ENCODE results near the gene DDAH1. TPM values are rescaled to one million over a fixed set of nuclear protein-coding genes. Genes with fewer than 3 reads are reported as not detected.

DDAH1 gene
- total and polyA plus RNA-seq, 2 experiments from 2014 or later: 29.4 to 41.7 TPM

- TF ChIP-seq ZNF462 (CRISPR knock-in tag; IDR thresholded peaks at IDR 0.05): no peak
Observed at GRCh38 chr1:85278853-85279314, 186.1 kb downstream of the DDAH1 start (continued).

- Mint-ChIP-seq H3K27me3 (ENCODE audit: insufficient read depth, low read depth, poor library complexity) (peaks cover 13% of the 10 kb centered on the region), H3K36me3 (ENCODE audit: low read depth) (no peaks in the 10 kb centered on the region; the same call in 2 of the 3 replicates), H3K4me1 (peaks cover 53% of the 10 kb centered on the region), H3K4me3 (peak overlapping the region; percentile 88; the same call in 1 of the 3 replicates), H3K9me3 (peaks cover 3% of the 10 kb centered on the region; the same call in 2 of the 3 replicates), H3K27ac (no peak overlapping the region)
- H3K79me2 ChIP-seq (replicated peaks; ENCODE audit: insufficient read depth): peaks cover 31% of the 10 kb centered on the region
- H3K4me3 ChIP-seq: no peak overlapping the region
- H4K20me1 ChIP-seq (replicated peaks; ENCODE audit: insufficient read depth): peaks cover 10% of the 10 kb centered on the region; the same call in 1 of the 2 replicates
- H2AFZ ChIP-seq: peak overlapping the region; percentile 12; the same call in 1 of the 2 replicates
- H3K27me3 ChIP-seq (ENCODE audit: insufficient read depth): no peaks in the 10 kb centered on the region
- H3K9me2 ChIP-seq (ENCODE audit: insufficient read depth): 0 out of 2 replicates have a peak, but pooled peaks cover 5% of the 10 kb centered on the region
- H3F3A ChIP-seq (replicated peaks; ENCODE audit: low read depth): 0 out of 2 replicates have a peak, but pooled peaks cover 6% of the 10 kb centered on the region
- peaks cover 19% of the 10 kb centered on the region for H3K4me1 ChIP-seq (ENCODE audit: insufficient read depth)
- ATAC-seq (no peak), DNase-seq (ENCODE audit: low spot score) (no peak)
- 0 out of 2 replicates have a peak overlapping the region, but pooled peaks have one; percentile 83 for H3K27ac ChIP-seq (ENCODE audit: low read depth)
- no peaks in the 10 kb centered on the region for H3K36me3 ChIP-seq (ENCODE audit: insufficient read depth)
- H3K4me2 ChIP-seq: no peak overlapping the region
- TF ChIP-seq POLR2AphosphoS5 (IDR thresholded peaks at IDR 0.05; ENCODE audit: low read depth) (no peak), NANOG (IDR thresholded peaks at IDR 0.05; ENCODE audit: borderline replicate concordance) (no peak), EZH2 (IDR thresholded peaks at IDR 0.05; ENCODE audit: low read depth, unreplicated experiment) (no peak), REST (IDR thresholded peaks at IDR 0.05; ENCODE audit: unreplicated experiment) (no peak), ZNF114 (CRISPR knock-in tag; IDR thresholded peaks at IDR 0.05) (no peak), EZH2phosphoT487 (IDR thresholded peaks at IDR 0.05; ENCODE audit: unreplicated experiment) (no peak), ETS1 (IDR thresholded peaks at IDR 0.05) (no peak), CREB1 (CRISPR knock-in tag; IDR thresholded peaks at IDR 0.05; ENCODE audit: low read depth) (no peak), STAT1 (IDR thresholded peaks at IDR 0.05; ENCODE audit: unreplicated experiment) (no peak)
Observed at GRCh38 chr1:85277802-85278201, 187.2 kb downstream of the DDAH1 start.

Data from GM23338 (cell line).